ENCODE data around the gene FANCC. TPM values are rescaled to one million over a fixed set of nuclear protein-coding genes. Genes with fewer than 3 reads are reported as not detected.
A peak's percentile ranks its signal among the peaks of the same experiment; 100 is the strongest.

The FANCC gene
- total RNA-seq, 1 donor from 2014 or later, result 5.7 TPM

GRCh38 chr9:95129476-95130291 is 187.8 kb downstream of the FANCC start:
- DNase-seq (ENCODE audit: extremely low read depth, low read depth, low spot score), result no peak

DNA sequence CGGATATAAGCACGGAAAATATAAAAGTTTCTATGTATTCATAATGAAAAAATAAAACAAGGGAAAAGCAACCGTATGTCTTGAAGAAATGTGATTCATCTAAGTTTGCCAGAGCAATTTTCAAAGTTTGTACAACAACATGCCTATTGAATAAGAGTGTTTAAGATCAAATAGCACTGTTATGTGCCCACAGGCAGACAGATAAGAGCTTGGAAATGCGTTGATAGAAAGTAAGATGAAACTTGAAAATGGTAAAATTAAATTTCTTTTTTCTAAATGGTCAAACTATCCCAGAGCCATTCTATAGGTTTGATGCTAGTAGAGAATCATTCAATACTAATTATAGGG is 189.4 kb downstream of the FANCC start:
- no peak for DNase-seq (ENCODE audit: extremely low read depth, low read depth, low spot score)

DNA sequence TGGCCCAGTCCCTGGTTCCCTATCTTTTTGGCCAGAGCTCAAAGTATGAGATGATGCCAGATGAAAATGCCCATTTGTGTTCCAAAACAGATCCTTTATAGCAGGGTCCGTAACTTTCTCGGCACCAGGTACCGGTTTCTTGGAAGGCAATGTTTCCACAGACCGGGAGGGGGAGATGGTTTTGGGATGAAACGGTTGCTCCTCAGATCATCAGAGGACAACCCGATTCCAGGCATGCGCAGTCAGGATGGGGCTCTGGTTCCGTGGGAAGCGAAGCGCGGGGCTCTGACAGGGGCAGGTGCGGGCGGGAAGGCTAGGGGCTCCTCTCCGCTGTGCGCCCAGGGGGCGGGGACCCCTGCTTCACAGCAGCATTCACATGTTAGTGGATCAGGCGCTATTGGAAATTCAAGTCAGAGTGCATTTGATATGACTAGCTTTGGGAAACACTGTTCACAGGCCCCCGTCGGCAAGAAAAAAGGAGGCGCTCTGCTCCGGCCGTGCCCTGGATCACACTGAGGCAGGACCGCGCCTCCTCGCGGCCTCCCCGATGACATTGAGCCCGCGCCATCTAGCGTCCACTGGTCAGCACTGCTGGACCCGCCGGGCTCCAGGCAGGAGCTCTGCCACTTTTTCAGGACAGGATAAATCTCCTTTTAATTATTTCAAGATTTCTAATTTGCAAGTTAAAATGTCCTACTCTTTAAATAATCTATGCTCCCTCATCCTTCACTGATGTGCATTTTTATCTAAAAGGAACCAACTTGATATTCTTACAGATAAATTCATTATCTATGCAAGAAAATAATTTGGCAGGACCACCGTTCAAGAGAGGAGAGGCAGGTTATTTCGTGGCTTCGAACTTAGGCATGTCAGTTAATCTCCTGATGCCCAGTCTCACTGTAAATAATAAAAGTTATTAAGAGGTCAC is 190.0 kb downstream of the FANCC start:
- DNase-seq (ENCODE audit: extremely low read depth, low read depth, low spot score), result no peak

DNA sequence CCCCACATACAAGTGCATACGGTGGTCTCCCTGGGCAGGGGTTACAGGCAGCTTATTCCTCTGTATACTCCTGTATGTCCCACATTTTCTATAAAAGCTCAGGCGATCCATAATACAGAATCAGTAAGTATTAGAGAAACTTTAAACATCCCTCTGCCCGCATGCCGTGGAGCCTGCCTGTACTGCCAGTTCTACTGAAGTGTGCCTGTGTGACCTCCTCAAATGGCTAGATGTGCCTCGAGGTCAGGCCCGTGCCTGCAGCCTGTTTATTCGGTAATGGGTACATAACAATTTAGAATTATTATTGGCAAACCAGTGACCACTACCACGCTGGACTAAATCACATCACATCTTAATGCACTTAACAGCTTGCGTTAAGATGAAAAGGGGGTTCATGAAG is 190.8 kb downstream of the FANCC start:
- no peak for DNase-seq (ENCODE audit: extremely low read depth, low read depth, low spot score)

DNA sequence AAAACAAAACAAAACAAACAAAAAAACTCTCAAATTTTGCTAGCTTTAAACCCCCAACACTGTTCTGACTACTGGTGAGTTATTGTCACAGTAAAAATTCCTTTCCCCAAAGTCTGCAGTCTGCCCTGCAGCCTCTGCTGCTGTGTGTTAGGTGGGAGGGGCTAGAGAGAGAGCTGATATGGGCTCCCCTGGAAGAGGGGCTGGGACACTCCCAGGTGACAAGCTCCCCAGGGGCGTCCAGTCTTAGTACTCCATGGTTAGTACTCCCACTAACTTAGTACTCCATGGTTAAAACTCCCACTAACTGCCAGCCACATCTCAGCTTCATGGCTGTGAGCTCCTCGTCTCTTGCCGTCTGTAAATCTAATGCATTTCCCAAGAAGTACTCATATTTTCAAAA is 191.9 kb downstream of the FANCC start:
- DNase-seq (ENCODE audit: extremely low read depth, low read depth, low spot score), result no peak

GRCh38 chr9:95124582-95125367 is 192.7 kb downstream of the FANCC start:
- DNase-seq (ENCODE audit: extremely low read depth, low read depth, low spot score), result no peak

- DNase-seq (ENCODE audit: extremely low read depth, low read depth, low spot score), result no peak
These were observed 196.6 kb downstream of the FANCC start for GRCh38 chr9:95120781-95121370.

DNA sequence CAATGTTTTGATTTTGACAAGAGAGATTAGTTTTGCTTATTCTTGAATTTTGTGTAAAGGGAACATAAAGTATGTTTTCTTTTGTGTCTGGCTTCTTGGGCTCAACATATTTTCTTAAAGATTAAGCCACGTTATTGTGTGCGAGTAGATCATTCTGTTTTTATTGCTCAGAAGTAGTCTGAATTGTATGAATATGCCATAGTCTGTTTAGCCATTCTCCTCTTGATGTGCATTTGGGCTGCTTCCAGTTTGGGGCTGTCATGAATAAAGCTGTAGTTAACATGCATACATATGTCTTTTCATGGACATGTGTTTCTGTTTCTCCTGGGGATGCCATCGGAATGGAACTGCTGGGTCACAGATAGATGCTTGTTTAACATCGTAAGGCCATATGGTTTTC is 198.9 kb downstream of the FANCC start:
- DNase-seq (ENCODE audit: extremely low read depth, low read depth, low spot score), result no peak

DNA sequence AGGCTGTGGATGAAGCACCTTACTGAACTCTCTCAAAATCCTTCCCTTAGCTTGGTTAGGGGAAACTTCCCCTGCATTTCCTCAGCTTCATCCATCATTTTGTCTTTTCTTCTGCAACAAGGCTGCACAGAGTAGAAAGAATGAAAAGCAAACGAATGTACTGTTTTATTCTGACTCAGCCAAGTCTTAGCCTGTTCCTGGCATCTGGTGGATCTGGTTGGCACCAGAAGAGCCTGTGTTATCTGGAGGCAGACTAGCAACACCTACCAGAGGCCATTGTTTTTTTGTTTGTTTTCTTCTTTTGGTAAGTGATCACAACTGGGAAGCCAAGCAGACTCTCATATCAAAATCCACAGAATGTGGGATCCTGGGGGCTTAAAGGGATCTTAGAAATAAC is 200.7 kb downstream of the FANCC start:
- DNase-seq (ENCODE audit: extremely low read depth, low read depth, low spot score), result no peak

GRCh38 chr9:95116002-95116807 is 201.3 kb downstream of the FANCC start:
- DNase-seq (ENCODE audit: extremely low read depth, low read depth, low spot score), result no peak

DNA sequence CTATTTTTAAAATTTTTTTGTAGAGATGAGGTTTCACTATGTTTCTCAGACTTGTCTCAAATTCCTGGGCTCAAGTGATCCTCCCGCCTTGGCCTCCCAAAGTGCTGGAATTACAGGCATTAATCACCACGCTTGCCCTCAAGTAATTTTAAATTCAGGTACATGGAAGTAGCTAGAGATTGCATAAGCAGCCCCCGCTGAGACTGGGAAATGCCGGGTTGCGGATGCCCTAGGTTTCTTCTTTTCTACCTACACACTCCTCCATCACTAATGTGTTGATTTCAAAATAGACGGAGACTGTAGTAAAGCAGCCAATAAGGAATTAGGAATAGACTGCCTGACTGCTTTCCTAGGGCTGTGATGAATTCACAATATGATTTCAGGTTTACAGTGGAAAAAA is 202.4 kb downstream of the FANCC start:
- no peak for DNase-seq (ENCODE audit: extremely low read depth, low read depth, low spot score)

- DNase-seq (ENCODE audit: extremely low read depth, low read depth, low spot score), result no peak
These were observed 204.9 kb downstream of the FANCC start for GRCh38 chr9:95112436-95113280.

GRCh38 chr9:95111716-95112115 is 205.8 kb downstream of the FANCC start:
- DNase-seq (ENCODE audit: extremely low read depth, low read depth, low spot score), result no peak

DNA sequence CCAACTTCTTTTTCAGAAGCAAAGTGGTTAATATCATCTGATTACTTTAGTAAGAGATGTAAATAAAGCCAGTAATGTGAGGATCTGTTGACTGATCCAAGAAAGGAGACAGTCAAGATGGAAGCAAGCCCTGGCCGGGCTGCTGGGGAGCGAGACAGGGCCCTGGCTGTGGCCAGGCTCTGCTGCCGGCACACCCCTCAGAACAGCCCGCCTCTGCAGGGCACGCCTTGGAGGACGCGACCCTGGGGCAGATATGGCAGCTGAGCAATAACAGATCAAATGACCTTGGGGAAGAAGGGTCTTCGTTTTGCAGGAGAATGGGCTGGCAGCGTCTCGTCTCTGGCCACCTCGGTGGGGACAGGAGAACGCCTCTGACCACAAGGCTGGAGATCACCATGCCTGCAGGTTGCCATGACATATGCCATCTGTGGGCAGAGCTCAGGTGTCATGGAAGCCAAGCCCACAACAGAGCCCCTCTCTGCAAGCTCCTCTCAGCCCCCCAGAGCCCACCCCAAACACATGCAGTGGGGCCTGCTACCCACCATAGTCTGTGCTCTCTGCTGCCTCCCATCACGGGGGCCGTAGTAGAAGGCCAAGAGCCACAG is 206.5 kb downstream of the FANCC start:
- DNase-seq (ENCODE audit: extremely low read depth, low read depth, low spot score), result no peak

DNA sequence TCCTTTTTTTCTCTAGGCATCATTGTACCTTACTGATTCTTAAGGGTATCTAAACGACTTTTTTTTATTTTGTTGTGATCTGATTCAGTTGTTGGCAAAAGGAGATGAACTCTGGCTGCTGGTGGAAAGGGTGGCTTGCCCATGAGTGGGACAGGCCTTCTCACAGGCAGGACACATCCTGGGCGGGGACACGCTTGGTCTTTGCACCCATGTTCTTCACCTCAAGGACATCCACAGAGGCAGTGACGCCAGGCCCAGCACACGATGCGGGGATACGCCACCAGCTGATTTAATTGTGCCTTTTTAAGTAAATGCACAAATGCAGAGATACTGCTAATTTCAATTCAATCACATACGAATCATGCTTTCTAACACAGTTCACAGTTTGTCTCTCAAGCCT is 208.1 kb downstream of the FANCC start:
- no peak for DNase-seq (ENCODE audit: extremely low read depth, low read depth, low spot score)

GRCh38 chr9:95108777-95109176 is 208.7 kb downstream of the FANCC start:
- DNase-seq (ENCODE audit: extremely low read depth, low read depth, low spot score), result no peak

GRCh38 chr9:95107976-95108375 is 209.5 kb downstream of the FANCC start:
- no peak for DNase-seq (ENCODE audit: extremely low read depth, low read depth, low spot score)

GRCh38 chr9:95107001-95107749 is 210.3 kb downstream of the FANCC start:
- DNase-seq (ENCODE audit: extremely low read depth, low read depth, low spot score), result peak; percentile 52

Data from glomerular endothelial cell (primary cell).